ENCODE results near the gene PNPLA7.

Gene PNPLA7

GRCh38 chr9:137480686-137481683 is 69.2 kb downstream of the PNPLA7 start:
- no peak overlapping the region for H3K4me3 ChIP-seq (ENCODE audit: low read depth, low read length)
- no peak for TF ChIP-seq CTCF (IDR thresholded peaks at IDR 0.05; ENCODE audit: control insufficient read depth, extremely low read depth, insufficient read depth)
- DNase-seq (ENCODE audit: low read depth) = no peak

- TF ChIP-seq CTCF (IDR thresholded peaks at IDR 0.05; ENCODE audit: control insufficient read depth, extremely low read depth, insufficient read depth) = no peak
- no peak for DNase-seq (ENCODE audit: low read depth)
- no peak overlapping the region for H3K4me3 ChIP-seq (ENCODE audit: low read depth, low read length)
Measured at GRCh38 chr9:137479892-137480685, 70.1 kb downstream of the PNPLA7 start.

GRCh38 chr9:137478962-137479861 is 71.0 kb downstream of the PNPLA7 start:
- no peak for TF ChIP-seq CTCF (IDR thresholded peaks at IDR 0.05; ENCODE audit: control insufficient read depth, extremely low read depth, insufficient read depth)
- H3K4me3 ChIP-seq (ENCODE audit: low read depth, low read length) = no peak overlapping the region
- DNase-seq (ENCODE audit: low read depth) = no peak

- no peak overlapping the region for H3K4me3 ChIP-seq (ENCODE audit: low read depth, low read length)
- no peak for DNase-seq (ENCODE audit: low read depth)
- no peak for TF ChIP-seq CTCF (IDR thresholded peaks at IDR 0.05; ENCODE audit: control insufficient read depth, extremely low read depth, insufficient read depth)
Measured at GRCh38 chr9:137478613-137478961, 71.6 kb downstream of the PNPLA7 start.

GRCh38 chr9:137477778-137478612 is 72.2 kb downstream of the PNPLA7 start:
- DNase-seq (ENCODE audit: low read depth) = no peak
- H3K4me3 ChIP-seq (ENCODE audit: low read depth, low read length) = no peak overlapping the region
- TF ChIP-seq CTCF (IDR thresholded peaks at IDR 0.05; ENCODE audit: control insufficient read depth, extremely low read depth, insufficient read depth) = no peak

All from LNCaP clone FGC (cell line).